ENCODE data around the gene FAM53A. TPM values are rescaled to one million over a fixed set of nuclear protein-coding genes. Genes with fewer than 3 reads are reported as not detected.

Gene FAM53A
- total and polyA plus RNA-seq, 2 donors (not counting 1 experiment from before 2014, with no cell fraction given) = 0.65 to 0.99 TPM

GRCh38 chr4:1660948-1661677 is 23.0 kb downstream of the FAM53A start:
- TF ChIP-seq CTCF (conservative IDR thresholded peaks at IDR 0.05 in 1 of 2, IDR thresholded peaks at IDR 0.05 in 1 of 2; ENCODE audit: low read depth in 1 of 2, low read length in 2 of 2) = no peak
- no peak for TF ChIP-seq EZH2 (IDR thresholded peaks at IDR 0.05; ENCODE audit: low read length, missing control alignments)
- Histone ChIP-seq H3K79me2 (ENCODE audit: control insufficient read depth, insufficient read depth, low read length) (no peaks in the 10 kb centered on the region), H3K27ac (ENCODE audit: insufficient read depth, low read length) (no peak overlapping the region), H3K4me2 (ENCODE audit: extremely low read depth, insufficient read depth, low read length) (no peak overlapping the region), H4K20me1 (ENCODE audit: control insufficient read depth, extremely low read depth, insufficient read depth, low read length) (no peaks in the 10 kb centered on the region), H3K9me3 (ENCODE audit: control insufficient read depth, insufficient read depth, low read depth, low read length) (no peaks in the 10 kb centered on the region), H3K36me3 (ENCODE audit: control insufficient read depth, insufficient read depth, low read length) (no peaks in the 10 kb centered on the region), H3K27me3 (ENCODE audit: control insufficient read depth, insufficient read depth, low read length) (no peaks in the 10 kb centered on the region), H3K4me1 (ENCODE audit: control insufficient read depth, extremely low read depth, insufficient read depth, low read length) (no peaks in the 10 kb centered on the region), H2AFZ (ENCODE audit: low read length) (no peak overlapping the region), H3K9ac (ENCODE audit: insufficient read depth, low read length) (no peak overlapping the region), H3K4me3 (replicated peaks in 1 of 4; ENCODE audit: control extremely low read depth in 1 of 4, insufficient read depth in 1 of 4, low read depth in 3 of 4, low read length in 4 of 4) (no peak overlapping the region)
- DNase-seq (ENCODE audit: low read depth in 2 of 2) = no peak

- H2AFZ ChIP-seq (ENCODE audit: low read length) = no peak overlapping the region
- H3K9me3 ChIP-seq (ENCODE audit: control insufficient read depth, insufficient read depth, low read depth, low read length) = no peaks in the 10 kb centered on the region
- no peak overlapping the region for H3K9ac ChIP-seq (ENCODE audit: insufficient read depth, low read length)
- H3K27me3 ChIP-seq (ENCODE audit: control insufficient read depth, insufficient read depth, low read length) = no peaks in the 10 kb centered on the region
- no peak overlapping the region for H3K4me2 ChIP-seq (ENCODE audit: extremely low read depth, insufficient read depth, low read length)
- H4K20me1 ChIP-seq (ENCODE audit: control insufficient read depth, extremely low read depth, insufficient read depth, low read length) = no peaks in the 10 kb centered on the region
- no peak overlapping the region for H3K4me3 ChIP-seq (replicated peaks in 1 of 4; ENCODE audit: control extremely low read depth in 1 of 4, insufficient read depth in 1 of 4, low read depth in 3 of 4, low read length in 4 of 4)
- H3K79me2 ChIP-seq (ENCODE audit: control insufficient read depth, insufficient read depth, low read length) = no peaks in the 10 kb centered on the region
- no peaks in the 10 kb centered on the region for H3K36me3 ChIP-seq (ENCODE audit: control insufficient read depth, insufficient read depth, low read length)
- no peak for TF ChIP-seq CTCF (conservative IDR thresholded peaks at IDR 0.05 in 1 of 2, IDR thresholded peaks at IDR 0.05 in 1 of 2; ENCODE audit: low read depth in 1 of 2, low read length in 2 of 2)
- TF ChIP-seq EZH2 (IDR thresholded peaks at IDR 0.05; ENCODE audit: low read length, missing control alignments) = no peak
- no peak for DNase-seq (ENCODE audit: low read depth in 2 of 2)
- H3K27ac ChIP-seq (ENCODE audit: insufficient read depth, low read length) = no peak overlapping the region
- no peaks in the 10 kb centered on the region for H3K4me1 ChIP-seq (ENCODE audit: control insufficient read depth, extremely low read depth, insufficient read depth, low read length)
Measured at GRCh38 chr4:1659104-1660043, 24.7 kb downstream of the FAM53A start.

DNA sequence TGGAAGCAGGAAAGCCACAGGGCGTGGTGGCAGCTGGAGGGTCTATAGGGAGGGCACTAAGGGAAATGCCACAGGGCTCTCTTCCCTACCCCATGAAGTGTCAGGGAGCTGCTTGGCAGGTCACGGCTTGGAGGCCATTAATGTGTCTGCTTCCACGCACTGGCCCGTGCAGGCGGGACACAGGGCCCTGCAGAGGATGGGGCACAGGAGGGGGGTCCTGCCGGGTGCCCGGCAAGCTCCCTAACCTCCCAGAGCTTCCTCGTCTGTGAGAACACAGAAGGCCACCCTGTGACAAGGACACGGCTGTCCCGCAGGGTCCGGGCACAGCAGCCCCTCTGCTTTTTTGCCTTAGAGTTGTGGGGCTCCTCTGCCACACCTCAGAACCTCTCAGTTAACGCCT is 25.5 kb downstream of the FAM53A start:
- Histone ChIP-seq H3K27me3 (ENCODE audit: control insufficient read depth, insufficient read depth, low read length) (no peaks in the 10 kb centered on the region), H4K20me1 (ENCODE audit: control insufficient read depth, extremely low read depth, insufficient read depth, low read length) (no peaks in the 10 kb centered on the region), H3K4me3 (replicated peaks in 1 of 4; ENCODE audit: control extremely low read depth in 1 of 4, insufficient read depth in 1 of 4, low read depth in 3 of 4, low read length in 4 of 4) (no peak overlapping the region), H3K36me3 (ENCODE audit: control insufficient read depth, insufficient read depth, low read length) (no peaks in the 10 kb centered on the region), H3K27ac (ENCODE audit: insufficient read depth, low read length) (no peak overlapping the region), H3K9ac (ENCODE audit: insufficient read depth, low read length) (no peak overlapping the region), H3K4me1 (ENCODE audit: control insufficient read depth, extremely low read depth, insufficient read depth, low read length) (no peaks in the 10 kb centered on the region), H3K4me2 (ENCODE audit: extremely low read depth, insufficient read depth, low read length) (no peak overlapping the region), H3K9me3 (ENCODE audit: control insufficient read depth, insufficient read depth, low read depth, low read length) (no peaks in the 10 kb centered on the region), H2AFZ (ENCODE audit: low read length) (no peak overlapping the region), H3K79me2 (ENCODE audit: control insufficient read depth, insufficient read depth, low read length) (no peaks in the 10 kb centered on the region)
- TF ChIP-seq EZH2 (IDR thresholded peaks at IDR 0.05; ENCODE audit: low read length, missing control alignments) = no peak
- TF ChIP-seq CTCF (conservative IDR thresholded peaks at IDR 0.05 in 1 of 2, IDR thresholded peaks at IDR 0.05 in 1 of 2; ENCODE audit: low read depth in 1 of 2, low read length in 2 of 2) = no peak
- DNase-seq (ENCODE audit: low read depth in 2 of 2) = no peak

All from fibroblast of lung (primary cell).